GM21423 (cell line): Measurements from ENCODE around the gene SRSF1.
"Not testable (repeated sequence)": the region's sequence is repeated elsewhere in the genome, so short reads cannot be mapped to it uniquely, and the experiment has no call there.

Experiments
- ATAC-seq: cut with Tn5 transposase; IDR thresholded peaks from one replicate; pipeline ENCODE4 v1.9.1; 2021; ENCODE audit warnings: mild to moderate bottlenecking, moderate library complexity; ENCODE audit not compliant: unreplicated experiment

The SRSF1 gene, protein sequence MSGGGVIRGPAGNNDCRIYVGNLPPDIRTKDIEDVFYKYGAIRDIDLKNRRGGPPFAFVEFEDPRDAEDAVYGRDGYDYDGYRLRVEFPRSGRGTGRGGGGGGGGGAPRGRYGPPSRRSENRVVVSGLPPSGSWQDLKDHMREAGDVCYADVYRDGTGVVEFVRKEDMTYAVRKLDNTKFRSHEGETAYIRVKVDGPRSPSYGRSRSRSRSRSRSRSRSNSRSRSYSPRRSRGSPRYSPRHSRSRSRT

DNA sequence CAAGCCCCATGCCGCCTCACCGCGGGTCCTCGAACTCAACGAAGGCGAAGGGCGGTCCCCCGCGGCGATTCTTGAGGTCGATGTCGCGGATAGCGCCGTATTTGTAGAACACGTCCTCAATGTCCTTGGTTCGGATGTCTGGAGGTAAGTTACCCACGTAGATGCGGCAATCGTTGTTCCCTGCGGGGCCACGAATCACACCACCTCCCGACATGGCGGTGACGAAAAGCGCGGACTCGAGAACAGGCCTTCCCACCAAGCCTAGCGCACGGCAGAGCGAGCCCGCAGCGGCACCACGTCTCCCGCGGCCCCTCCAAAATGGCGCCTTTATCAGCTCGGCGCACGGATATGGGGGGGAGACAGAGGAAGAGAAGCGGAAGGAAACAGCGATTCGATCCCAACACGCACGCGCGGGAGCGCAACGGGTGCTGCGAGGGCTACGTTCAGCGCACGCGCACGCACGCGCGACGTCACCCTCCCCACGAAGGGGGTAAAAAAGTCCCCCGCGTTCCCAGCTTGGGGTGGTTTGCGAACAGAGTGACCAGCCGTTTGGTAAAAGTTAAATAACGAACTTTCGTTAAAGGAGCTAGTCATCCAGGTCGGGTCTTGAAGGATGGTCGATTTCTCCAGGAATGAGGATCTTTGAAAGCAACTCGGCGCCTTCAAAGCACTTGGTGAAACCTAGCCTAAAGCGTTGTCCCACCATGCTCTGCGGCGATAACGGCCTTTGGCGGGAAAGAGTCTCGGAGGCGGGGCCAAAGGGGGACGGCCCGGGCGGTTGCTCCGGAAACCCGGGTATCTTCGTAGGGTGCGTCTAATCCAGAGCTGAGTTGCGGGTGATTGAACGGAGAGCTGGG is at the start of gene SRSF1:
SRSF1 (minus strand) TSS at position 323 of the 857 bp plus-strand sequence; CDS start at position 214, 109 bp downstream.
- ATAC-seq, result peak; percentile 85

DNA sequence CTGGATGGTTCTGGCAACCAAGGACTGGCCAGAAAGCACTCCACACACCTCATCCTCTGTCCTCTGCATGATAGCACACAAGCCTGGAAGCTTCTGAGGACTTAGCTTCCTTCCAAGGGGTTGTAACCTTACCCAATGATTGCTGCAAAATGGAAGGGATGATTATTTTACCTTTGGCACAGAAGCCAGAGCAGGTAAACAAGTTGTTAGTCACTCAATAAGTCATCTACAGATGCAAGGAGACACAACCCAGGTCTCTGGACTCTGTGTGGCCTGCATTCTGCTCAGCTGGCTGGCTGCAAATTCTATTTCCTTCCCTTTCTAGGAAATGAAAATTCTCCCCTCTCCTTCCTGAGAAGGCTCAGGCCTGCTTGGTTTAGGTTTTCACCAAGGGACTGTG is 49.4 kb upstream of the SRSF1 start:
- ATAC-seq, result no peak

DNA sequence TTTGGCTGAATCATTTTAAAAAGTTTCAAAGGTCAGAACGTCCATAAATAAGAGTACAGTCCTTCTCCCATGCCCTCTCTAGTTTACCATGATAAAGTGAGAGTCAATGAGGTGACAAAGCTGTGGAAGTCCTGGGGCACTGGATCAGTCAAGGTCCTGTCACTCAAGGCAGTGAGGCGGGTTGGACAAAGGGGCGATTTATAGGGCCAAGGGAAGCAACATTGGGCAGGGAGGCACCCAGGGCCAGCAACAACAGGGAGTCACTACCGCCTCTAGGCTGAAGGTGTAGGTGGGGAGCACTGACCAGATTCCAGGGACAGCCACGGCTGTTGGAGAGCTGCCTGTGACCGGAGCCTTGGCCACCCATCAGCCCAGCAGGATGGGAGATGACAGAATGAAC is 47.6 kb upstream of the SRSF1 start:
- ATAC-seq, result no peak

DNA sequence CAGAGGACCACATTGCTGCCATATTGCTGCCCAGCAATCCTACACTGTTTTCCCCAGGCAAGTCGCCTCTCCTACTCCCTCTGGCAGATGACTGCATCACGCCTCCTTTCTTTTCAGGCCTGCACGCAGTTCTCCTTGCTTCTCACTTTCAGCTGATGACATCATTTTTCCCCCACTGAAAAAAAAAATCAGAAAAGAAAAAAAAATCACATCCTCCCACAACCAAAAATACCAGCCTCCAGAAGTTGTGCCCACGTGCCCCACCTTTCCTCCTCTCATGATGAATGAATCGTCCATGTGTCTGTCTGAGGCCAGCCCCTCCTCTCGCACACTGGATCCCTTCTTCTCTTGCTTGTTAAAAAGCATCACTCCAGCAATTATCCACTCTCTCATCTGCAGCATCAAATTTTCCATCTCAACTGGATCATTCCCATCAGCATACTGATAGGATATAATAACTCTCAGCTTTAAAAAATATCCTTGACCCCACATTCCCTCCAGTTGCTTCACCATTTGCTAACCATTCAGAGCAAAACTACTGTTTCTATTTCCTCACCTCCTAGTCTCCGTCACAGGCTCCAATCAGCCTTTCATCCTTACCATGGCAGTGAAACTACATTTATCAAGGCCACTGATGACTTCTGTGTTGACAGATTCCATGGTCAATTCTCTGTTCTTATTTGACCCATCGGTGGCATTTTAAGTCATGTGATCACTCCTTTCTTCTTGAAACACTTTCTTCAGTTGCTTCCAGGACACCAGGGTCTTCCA is 46.1 kb upstream of the SRSF1 start:
- ATAC-seq, result no peak

DNA sequence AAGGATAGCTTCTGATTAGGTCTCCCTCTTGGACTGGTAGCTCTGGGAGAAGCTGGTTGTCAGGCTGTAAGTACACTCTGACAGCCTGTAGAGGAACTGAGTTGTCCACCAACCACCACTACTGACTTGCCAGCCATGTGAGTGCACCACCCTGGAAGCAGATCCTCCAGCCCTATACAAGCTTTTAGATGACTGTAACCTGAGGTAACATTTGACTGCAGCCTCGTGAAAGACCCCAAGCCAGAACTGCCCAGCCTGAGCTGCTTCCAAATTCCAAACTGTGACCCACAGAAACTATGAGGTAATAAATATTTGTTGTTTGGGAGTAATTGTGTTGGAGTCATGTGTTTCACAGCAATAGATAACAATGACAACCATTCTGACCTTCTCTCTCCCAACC is 45.4 kb upstream of the SRSF1 start:
- ATAC-seq, result no peak

DNA sequence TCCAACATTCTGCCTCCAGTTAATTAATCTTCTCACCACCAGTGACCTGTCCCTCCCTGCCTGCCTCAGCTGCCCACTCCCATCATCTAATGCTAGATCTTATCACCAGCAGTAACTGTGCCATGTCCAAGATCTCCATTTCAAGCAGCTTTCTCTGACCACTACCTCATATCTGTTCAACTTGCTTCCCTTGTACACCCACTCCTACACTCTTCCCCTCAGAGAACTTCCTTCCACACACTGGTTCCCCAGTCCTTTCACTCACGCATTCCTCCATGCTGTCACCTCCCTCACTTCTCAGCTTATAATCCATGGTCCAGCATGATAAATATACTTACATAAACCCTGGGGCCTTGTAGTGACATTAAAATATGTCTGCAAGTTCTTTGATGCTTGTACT is 44.4 kb upstream of the SRSF1 start:
- no peak for ATAC-seq

DNA sequence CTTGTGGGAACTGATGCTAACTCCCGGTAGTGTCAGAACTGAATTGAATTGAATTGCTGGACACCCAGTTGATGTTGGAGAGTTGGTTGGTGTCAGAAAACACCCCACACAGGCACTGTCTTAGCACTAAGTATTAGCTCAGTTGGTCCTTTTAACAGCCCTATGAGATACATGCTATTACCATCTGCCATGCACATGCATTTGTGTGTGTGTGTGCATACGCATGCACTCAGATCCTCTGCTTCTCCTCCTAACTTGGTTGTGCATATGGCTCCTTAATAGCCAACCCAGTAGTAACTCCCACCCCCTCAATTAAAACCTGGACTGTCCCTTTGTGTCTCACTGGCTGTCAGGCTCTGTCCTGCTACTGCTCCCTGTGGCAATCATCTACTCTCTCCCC is 43.9 kb upstream of the SRSF1 start:
- no peak for ATAC-seq

DNA sequence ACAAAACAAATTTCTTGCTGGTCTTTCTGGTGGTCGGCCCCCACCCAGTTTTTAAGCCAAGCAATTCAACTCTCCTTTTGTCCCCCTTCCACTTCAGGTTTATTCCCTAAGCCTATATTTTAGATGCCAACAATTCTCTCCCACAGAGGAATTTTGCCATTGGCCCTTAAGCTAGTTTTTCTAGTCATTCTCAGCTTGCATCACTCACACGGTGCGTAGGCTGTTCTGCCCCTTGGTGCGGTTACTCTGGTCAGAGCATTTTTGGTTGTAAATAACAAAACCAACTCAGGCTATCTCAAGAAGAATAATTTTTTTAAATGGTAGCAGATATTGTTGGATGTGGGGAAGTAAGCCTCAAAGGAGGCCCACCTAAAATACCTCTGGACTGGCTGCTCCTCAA is 42.5 kb upstream of the SRSF1 start:
- no peak for ATAC-seq

DNA sequence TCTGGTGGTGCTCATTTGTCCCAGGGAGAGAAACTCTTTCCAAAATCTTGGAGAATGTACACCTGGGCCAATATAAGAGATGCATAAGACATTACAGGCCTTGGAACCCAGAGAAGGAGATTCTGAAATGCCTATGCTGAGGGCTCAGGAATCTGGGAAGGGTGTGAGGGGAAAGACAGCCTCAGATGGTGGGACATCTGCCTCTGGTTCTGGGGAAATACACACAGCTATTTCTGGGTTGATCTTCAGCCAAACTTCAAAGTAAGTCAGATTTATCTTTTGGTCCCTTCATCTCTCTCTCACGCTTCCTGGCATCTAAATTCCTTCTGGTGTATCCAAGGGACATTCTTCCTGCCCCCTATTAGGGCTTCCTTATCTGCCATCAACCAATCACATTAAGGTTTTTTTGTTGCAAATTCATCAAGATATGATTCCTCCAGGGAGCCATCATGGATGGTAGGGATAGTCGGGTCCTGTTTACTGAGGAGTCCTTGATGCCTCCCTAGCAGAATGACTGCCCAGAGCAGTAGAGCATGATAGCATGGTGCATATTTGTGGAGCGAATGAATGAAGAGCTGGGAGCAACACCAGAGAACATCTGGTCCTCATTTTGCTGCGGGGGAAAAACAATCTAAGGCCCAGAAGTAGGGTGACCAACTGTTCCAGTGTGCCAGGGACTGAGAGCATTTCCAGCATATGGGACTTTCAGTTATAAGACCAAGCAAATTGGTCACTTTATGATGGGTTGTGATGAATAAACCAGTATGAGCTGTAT is 40.5 kb upstream of the SRSF1 start:
- ATAC-seq, result no peak

DNA sequence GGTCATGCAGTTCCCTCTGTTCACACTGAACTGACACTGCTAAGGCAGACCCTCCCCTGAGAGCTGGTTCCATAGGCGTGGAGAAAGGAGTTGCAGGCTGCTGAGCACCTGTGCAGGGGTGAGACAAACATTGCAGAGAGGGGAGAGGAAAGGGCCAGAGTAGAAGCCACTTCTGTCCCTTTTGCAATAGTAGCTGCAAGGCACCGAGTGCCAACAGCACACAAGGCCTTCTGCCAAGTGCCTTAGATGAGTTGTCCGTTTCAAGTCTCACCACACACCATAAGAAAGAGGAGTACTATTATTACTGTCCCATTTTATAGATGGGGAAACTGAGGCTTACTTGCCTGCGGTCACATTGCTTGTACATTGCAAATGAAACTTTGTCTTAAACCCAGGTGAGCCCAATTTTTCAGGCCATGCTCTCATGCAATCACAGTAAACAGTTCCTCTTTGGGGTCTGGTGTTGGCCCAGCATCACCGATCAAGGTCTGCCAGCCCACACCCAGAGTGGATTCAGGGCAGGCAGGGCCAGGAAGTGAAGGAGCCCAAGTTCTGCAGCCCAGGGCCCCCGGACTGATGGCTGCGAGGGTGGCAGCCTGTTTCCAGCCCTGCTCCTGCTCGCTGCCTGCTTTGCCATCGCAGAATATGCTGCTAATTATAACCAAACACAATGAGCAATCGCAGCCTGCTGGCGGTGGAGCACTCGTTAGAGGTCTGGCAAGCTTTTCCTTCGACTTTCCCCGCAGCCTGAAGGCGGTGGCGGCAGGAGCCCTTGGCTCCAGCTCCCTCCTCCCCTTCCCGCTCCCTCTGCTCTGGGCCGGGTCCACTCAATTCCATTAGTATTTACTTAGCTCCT is 39.4 kb upstream of the SRSF1 start:
- ATAC-seq, result no peak

DNA sequence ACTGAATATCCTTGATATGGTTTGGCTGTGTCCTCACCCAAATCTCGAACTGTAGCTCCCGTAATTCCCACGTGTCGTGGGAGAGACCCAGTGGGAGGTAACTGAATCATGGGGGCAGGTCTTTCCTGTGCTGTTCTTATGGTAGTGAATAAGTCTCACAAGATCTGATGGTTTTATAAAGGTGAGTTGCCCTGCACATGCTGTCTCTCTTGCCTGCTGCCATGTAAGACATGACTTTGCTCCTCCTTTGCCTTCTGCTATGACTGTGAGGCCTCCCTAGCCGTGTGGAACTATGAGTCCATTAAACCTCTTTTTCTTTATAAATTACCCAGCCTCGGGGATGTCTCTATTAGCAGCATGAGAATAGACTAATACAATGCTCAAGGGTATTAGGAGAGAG is 37.2 kb upstream of the SRSF1 start:
- not testable (repeated sequence) for ATAC-seq

DNA sequence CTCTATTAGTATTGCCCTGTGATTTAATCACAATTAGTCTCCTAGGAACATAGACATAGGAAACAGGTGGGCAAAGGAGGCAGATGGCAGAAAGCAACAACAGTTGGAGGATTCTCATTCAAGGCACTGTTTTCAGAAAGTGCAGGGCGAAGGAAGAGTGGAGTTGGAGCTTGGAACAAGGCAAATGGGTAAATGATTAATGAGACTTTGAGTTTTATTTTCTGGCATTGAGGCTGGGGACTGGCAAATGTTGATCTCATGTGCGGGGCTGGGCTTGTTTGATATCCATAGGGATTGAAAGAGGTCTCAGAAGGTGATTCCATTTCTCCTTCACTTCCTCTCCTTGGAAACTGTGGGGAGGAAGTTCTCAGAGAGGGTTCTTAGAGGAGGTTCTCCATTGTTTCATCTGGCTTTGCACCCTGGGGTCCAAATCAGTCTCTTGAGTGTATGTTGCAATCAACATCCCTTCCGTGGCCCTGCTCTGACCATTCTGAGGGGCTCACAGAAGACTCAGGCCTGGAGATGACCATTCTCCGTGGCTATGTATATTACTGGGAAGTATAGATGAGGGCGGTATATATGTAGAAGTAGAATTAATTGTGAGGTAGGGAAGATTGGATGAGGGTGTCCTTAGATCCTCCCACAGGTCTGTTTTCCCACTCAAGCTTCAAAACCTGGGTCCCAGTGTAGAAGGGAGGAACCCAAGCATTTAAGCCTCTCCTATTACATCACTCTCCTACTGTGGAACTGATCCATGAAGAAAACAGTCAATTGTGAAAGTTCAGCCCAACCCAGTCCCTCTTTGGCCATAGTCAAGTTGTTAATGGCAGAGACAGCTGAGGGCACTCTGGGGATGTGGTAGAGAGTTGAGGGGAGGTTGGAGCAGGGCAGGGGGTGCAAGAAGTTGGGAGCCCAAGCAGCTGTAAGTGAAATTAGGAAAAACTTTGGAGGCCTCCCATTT is 36.5 kb upstream of the SRSF1 start:
- no peak for ATAC-seq

DNA sequence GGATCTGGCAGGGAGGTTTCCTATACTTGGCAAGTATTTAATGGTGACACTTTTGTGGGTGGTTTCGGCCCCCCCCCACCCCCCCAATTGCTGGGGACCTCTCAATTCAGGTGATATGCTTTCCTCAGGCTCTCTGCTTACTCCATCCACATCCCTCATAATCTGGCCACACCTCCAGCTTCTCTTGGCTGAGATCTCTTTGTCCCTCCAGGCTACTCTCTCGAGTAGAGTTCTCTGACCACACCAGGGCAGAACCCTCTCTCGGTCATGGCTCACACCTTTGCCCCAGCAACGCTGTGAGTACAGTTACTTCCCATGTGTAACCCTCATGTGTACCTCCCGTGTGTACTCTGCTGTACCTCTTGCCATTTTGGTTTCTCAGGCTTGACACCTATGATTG is 34.1 kb upstream of the SRSF1 start:
- ATAC-seq, result no peak

DNA sequence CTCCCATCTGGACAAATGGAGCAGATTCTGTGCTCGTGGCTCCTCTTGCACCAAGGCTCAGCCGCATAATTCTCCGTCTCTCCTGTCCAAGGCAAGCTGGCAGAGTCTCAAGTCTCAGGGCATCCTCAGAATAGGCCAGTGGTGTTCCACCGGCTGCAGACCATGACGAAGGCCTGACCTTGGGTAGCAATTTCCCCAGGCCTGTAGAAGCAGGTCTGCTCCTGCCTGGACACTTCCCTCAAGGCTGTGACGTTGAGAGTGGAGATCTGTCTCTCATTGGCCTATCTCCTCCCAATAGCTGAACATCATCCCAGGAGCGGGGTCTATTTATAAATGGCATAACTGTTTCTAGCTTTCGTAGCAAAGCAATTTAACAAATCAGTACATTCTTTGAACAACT is 33.3 kb upstream of the SRSF1 start:
- no peak for ATAC-seq

DNA sequence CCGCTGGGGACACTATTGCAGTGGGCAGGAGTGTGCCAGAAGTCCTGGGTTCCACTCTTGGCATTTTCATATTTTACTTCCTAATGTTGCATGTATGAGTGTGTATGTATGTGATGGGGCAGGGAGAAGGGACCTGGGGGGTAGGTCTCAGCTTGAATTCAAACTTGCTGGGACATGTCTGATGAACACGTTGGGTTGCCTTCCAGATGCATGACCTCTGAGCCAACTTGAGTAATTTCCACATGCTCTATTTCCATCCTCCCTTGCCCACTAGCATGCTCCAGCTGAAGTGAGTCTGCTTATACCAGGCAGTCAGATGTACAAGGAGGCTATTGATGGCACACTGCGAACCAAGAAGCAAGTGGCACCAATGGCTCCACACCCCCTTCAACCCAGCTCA is 32.9 kb upstream of the SRSF1 start:
- no peak for ATAC-seq

DNA sequence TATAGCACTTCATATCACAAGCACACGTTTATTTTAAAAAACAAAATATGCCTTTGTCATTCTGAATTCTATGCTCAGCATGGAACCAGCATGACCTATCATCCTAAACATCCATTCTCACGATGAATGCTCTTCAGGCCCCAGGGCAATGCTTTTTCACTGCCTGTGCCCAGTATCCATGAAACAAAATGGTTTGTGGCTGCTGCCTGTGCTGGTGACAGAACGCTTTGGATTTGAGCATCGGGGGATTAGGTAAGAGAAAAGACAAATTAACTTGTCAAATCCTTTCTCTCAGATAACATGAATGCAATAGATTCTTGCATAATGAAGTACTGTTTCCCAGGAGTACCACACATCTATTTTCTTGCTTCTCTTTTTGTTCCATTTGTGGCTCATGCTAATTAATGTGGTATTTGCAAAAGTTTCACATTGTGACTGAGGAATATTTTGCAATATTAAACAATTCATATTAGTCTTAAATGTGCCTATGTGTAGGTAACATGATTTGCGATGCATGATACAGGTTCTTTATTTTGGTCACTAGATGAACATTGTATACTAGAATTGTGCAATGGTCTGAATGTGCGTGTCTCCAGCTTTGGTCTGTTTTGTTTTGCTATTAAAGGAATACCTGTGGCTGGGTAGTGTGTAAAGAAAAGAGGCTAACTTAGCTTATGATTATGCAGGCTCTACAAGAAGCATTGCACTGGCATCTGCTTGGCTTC is 25.8 kb upstream of the SRSF1 start:
- ATAC-seq, result no peak

DNA sequence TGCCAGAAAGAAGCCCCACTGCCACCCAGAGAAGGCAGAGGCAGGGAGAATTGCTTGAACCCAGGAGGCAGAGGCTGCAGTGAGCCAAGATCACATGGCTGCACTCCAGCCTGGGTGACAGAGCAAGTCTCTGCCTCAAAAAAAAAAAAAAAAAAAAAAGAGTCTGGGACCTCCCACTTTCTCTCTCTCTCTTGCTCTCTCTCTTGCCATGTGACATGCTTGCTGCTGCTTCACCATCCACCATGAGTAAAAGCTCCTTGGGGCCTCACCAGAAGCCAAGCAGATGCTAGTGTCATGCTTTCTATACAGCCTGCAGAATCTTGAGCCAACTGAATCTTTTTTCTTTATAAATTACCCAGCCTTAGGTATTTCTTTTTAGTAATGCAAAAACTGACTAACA is 21.5 kb upstream of the SRSF1 start:
- ATAC-seq, result no peak

DNA sequence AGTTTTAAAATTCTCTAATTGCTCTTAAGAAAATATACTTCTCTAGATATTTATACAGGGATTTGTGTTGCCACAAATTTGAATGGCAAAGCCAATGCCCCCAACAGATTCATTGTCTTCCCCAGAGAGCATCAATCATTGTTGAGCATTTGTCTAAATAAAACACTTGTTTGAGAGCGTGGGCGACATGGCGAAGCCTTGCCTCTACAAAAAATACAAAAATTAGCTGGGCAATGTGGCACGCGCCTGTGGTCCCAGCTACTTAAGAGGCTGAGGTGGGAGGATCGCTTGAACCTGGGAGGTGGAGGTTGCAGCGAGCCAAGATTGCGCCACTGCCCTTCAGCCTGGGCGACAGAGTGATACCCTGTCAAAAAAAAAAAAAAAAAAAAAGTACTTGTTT is 13.4 kb upstream of the SRSF1 start:
- no peak for ATAC-seq
